IMR-90 (cell line): ENCODE data around the gene KDM3A. TPM values are rescaled to one million over a fixed set of nuclear protein-coding genes. Genes with fewer than 3 reads are reported as not detected.

Experiments used
- ATAC-seq: fragments of 200-7000 bp; cut with Tn5 transposase; 2 replicates; pipeline ENCODE4 v1.9.1; 2020; ENCODE audit warnings: low read depth, mild to moderate bottlenecking, moderate library complexity
- BruUV-seq: library from RNA; stranded (reverse); fragments of 400-500 nt; replicated peaks from 2 replicates; lab custom pipeline; 2021; lab: Mats Ljungman, UMichigan
- CTCF ChIA-PET: fragments of 300-600 bp; formaldehyde crosslinking; extraction: SDS; loops from one replicate; lab custom pipeline; 2021; ENCODE audit warnings: antibody characterized with exemption; lab: Yijun Ruan, JAX
- POLR2A ChIA-PET: fragments of 300-600 bp; sonication (Branson Sonifier 250); formaldehyde crosslinking; loops from one replicate; lab custom pipeline; 2022; ENCODE audit warnings: antibody characterized with exemption; ENCODE audit not compliant: unreplicated experiment; lab: Charles Lee
- DNase-seq: peaks from one replicate; pipeline ENCODE4 v3.0.0; 2013
- H2AFZ ChIP-seq: replicated peaks from 2 replicates; pipeline ENCODE3; 2013; ENCODE audit warnings: low read length, mild to moderate bottlenecking; ENCODE audit not compliant: poor library complexity
- H2AK5ac ChIP-seq: 2 replicates; pipeline ENCODE4 v1.6.1; 2013; ENCODE audit warnings: low read depth, low read length, inconsistent platforms
- H2AK9ac ChIP-seq: replicated peaks from 2 replicates; pipeline ENCODE3; 2013; ENCODE audit warnings: mild to moderate bottlenecking, low read depth, low read length, moderate library complexity; ENCODE audit not compliant: poor library complexity
- H2BK120ac ChIP-seq: 2 replicates; pipeline ENCODE4 v1.6.1; 2013; ENCODE audit warnings: low read depth, low read length, inconsistent platforms
- H2BK15ac ChIP-seq: 3 replicates; pipeline ENCODE4 v1.6.1; 2013; ENCODE audit warnings: low read depth, low read length, inconsistent platforms
- H2BK20ac ChIP-seq: 2 replicates; pipeline ENCODE4 v1.6.1; 2013; ENCODE audit warnings: low read depth, mild to moderate bottlenecking, inconsistent platforms, low read length, moderate library complexity
- H2BK5ac ChIP-seq: 2 replicates; pipeline ENCODE4 v1.6.1; 2013; ENCODE audit warnings: mild to moderate bottlenecking, low read depth, low read length, inconsistent platforms; ENCODE audit not compliant: poor library complexity, severe bottlenecking
- H3K14ac ChIP-seq: replicated peaks from 2 replicates; pipeline ENCODE4 v1.6.1; 2013; ENCODE audit warnings: low read depth, low read length, inconsistent platforms
- H3K18ac ChIP-seq: 2 replicates; pipeline ENCODE4 v1.6.1; 2013; ENCODE audit warnings: low read depth, low read length, control low read depth
- H3K23ac ChIP-seq: 2 replicates; pipeline ENCODE4 v1.6.1; 2013; ENCODE audit warnings: low read depth, low read length, inconsistent platforms
- H3K27ac ChIP-seq: 2 replicates; pipeline ENCODE4 v1.5.1; 2013; ENCODE audit warnings: mild to moderate bottlenecking, control low read depth, low read length; ENCODE audit not compliant: insufficient read depth
- H3K27me3 ChIP-seq: 2 replicates; pipeline ENCODE4 v1.6.1; 2013; ENCODE audit warnings: low read length; ENCODE audit not compliant: control insufficient read depth, insufficient read depth
- H3K36me3 ChIP-seq: 2 replicates; pipeline ENCODE4 v1.6.1; 2013; ENCODE audit warnings: low read length, mixed read lengths; ENCODE audit not compliant: control insufficient read depth, insufficient read depth
- H3K4ac ChIP-seq: 2 replicates; pipeline ENCODE4 v1.6.1; 2013; ENCODE audit warnings: low read depth, low read length, inconsistent platforms
- H3K4me1 ChIP-seq: 2 replicates; pipeline ENCODE4 v1.6.1; 2013; ENCODE audit warnings: low read length, mixed read lengths; ENCODE audit not compliant: control insufficient read depth, insufficient read depth
- H3K4me2 ChIP-seq: 2 replicates; pipeline ENCODE4 v1.6.1; 2013; ENCODE audit warnings: low read depth, mild to moderate bottlenecking, control low read depth, low read length, moderate library complexity
- H3K4me3 ChIP-seq: 2 replicates; pipeline ENCODE4 v1.5.1; 2013; ENCODE audit warnings: low read depth, mild to moderate bottlenecking, control low read depth, low read length, moderate library complexity; ENCODE audit not compliant: insufficient read depth
- H3K56ac ChIP-seq: 2 replicates; pipeline ENCODE4 v1.6.1; 2013; ENCODE audit warnings: low read length, inconsistent platforms; ENCODE audit not compliant: insufficient read depth; ENCODE audit errors: extremely low read depth
- H3K79me1 ChIP-seq, 2 experiments: 2 replicates each; pipeline ENCODE4 v1.6.1; 2013; ENCODE audit warnings: low read length in 2 of 2, inconsistent platforms in 1 of 2, low read depth in 1 of 2
- H3K9ac ChIP-seq: 2 replicates; pipeline ENCODE4 v1.6.1; 2013; ENCODE audit warnings: low read depth, low read length, control low read depth
- H3K9me1 ChIP-seq: 2 replicates; pipeline ENCODE4 v1.6.1; 2013; ENCODE audit warnings: low read length, inconsistent platforms; ENCODE audit not compliant: insufficient read depth
- H3K9me3 ChIP-seq: 2 replicates; pipeline ENCODE4 v1.6.1; 2013; ENCODE audit warnings: low read length; ENCODE audit not compliant: control insufficient read depth, insufficient read depth
- H4K20me1 ChIP-seq: 2 replicates; pipeline ENCODE4 v1.6.1; 2013; ENCODE audit warnings: low read length, inconsistent platforms; ENCODE audit not compliant: insufficient read depth
- H4K5ac ChIP-seq: 2 replicates; pipeline ENCODE4 v1.6.1; 2013; ENCODE audit warnings: mild to moderate bottlenecking, low read depth, low read length, control low read depth
- H4K8ac ChIP-seq, 2 experiments: 2 replicates each; pipeline ENCODE4 v1.6.1; 2013; ENCODE audit warnings: low read depth in 2 of 2, low read length in 2 of 2, control low read depth in 1 of 2, inconsistent platforms in 1 of 2
- H4K91ac ChIP-seq: 2 replicates; pipeline ENCODE4 v1.6.1; 2013; ENCODE audit warnings: low read depth, low read length, inconsistent platforms; ENCODE audit not compliant: insufficient read depth
- BHLHE40 ChIP-seq: fragments of 150-350 bp; IDR thresholded peaks from 2 replicates; pipeline ENCODE4 v1.6.1; 2016; ENCODE audit warnings: mild to moderate bottlenecking, low read depth, low read length
- CEBPB ChIP-seq: IDR thresholded peaks from 2 replicates; pipeline ENCODE4 v1.6.1; 2012; ENCODE audit warnings: low read depth, low read length, improper control_type of control experiment
- CHD1 ChIP-seq: IDR thresholded peaks from 2 replicates; pipeline ENCODE4 v1.6.1; 2012; ENCODE audit warnings: low read depth, low read length, improper control_type of control experiment
- ELK1 ChIP-seq: fragments of 150-350 bp; IDR thresholded peaks from 2 replicates; pipeline ENCODE4 v1.6.1; 2016; ENCODE audit warnings: low read depth, mild to moderate bottlenecking, low read length, moderate library complexity, borderline replicate concordance
- FOS ChIP-seq: fragments of 150-350 bp; IDR thresholded peaks from 2 replicates; pipeline ENCODE4 v1.6.1; 2016; ENCODE audit warnings: low read depth, low read length
- MAFK ChIP-seq: IDR thresholded peaks from 2 replicates; pipeline ENCODE4 v1.6.1; 2012; ENCODE audit warnings: low read depth, low read length, improper control_type of control experiment
- MAZ ChIP-seq: IDR thresholded peaks from 2 replicates; pipeline ENCODE4 v1.6.1; 2012; ENCODE audit warnings: low read depth, mild to moderate bottlenecking, low read length, improper control_type of control experiment, moderate library complexity, borderline replicate concordance
- MXI1 ChIP-seq: IDR thresholded peaks from 2 replicates; pipeline ENCODE4 v1.6.1; 2012; ENCODE audit warnings: low read depth, mild to moderate bottlenecking, low read length, moderate library complexity, borderline replicate concordance
- NFE2L2 ChIP-seq: fragments of 150-350 bp; IDR thresholded peaks from 2 replicates; pipeline ENCODE4 v1.6.1; 2016; ENCODE audit warnings: low read depth, mild to moderate bottlenecking, low read length
- POLR2A ChIP-seq: IDR thresholded peaks from 2 replicates; pipeline ENCODE4 v1.6.1; 2012; ENCODE audit warnings: mild to moderate bottlenecking, low read depth, low read length
- RAD21 ChIP-seq: IDR thresholded peaks from 2 replicates; pipeline ENCODE4 v1.6.1; 2012; ENCODE audit warnings: low read length, improper control_type of control experiment
- RCOR1 ChIP-seq: IDR thresholded peaks from 2 replicates; pipeline ENCODE4 v1.6.1; 2012; ENCODE audit warnings: mild to moderate bottlenecking, low read length, improper control_type of control experiment; ENCODE audit not compliant: insufficient replicate concordance
- RFX5 ChIP-seq: IDR thresholded peaks from 2 replicates; pipeline ENCODE4 v1.8.0; 2012; ENCODE audit warnings: low read depth, mild to moderate bottlenecking, low read length, moderate library complexity
- SMC3 ChIP-seq: fragments of 150-350 bp; IDR thresholded peaks from 2 replicates; pipeline ENCODE4 v1.6.1; 2016; ENCODE audit warnings: low read depth, mild to moderate bottlenecking, antibody characterized with exemption, low read length, moderate library complexity
- USF2 ChIP-seq: fragments of 150-350 bp; IDR thresholded peaks from 2 replicates; pipeline ENCODE4 v1.6.1; 2017; ENCODE audit warnings: mild to moderate bottlenecking, antibody characterized with exemption, low read length, low read depth
- WGBS, 2 experiments: methylation state at CpG; one replicate each; pipeline versions ENCODE4 v1.1.5 to v1.1.7; 2013; ENCODE audit warnings: missing lambda C conversion rate in 2 of 2; ENCODE audit not compliant: insufficient read length in 1 of 2; ENCODE audit errors: extremely low coverage in 2 of 2; 5-methylcytosine and 5-hydroxymethylcytosine counted together
- dilution Hi-C: fragments of 300-500 bp; cut with HindIII; formaldehyde crosslinking; loops from one replicate; pipeline ENCODE4 v1.14.3; 2018; ENCODE audit warnings: low sequenced_read_pairs; ENCODE audit not compliant: unreplicated experiment
- in situ Hi-C: fragments of 300-500 bp; cut with MboI; formaldehyde crosslinking; loops from 3 replicates; pipeline ENCODE4 v1.14.3; 2019; ENCODE audit warnings: low sequenced_read_pairs, inconsistent platforms, mixed read lengths
- intact Hi-C: fragments of 100-400 bp; cut with micrococcal nuclease; formaldehyde crosslinking; loops from 2 replicates; pipeline ENCODE4 v1.10.0; 2022
- polyA plus RNA-seq, 3 experiments: library from polyadenylated mRNA; depleted of rRNA; stranded (reverse); fragments of >200 nt; gene quantifications; 2 replicates each; pipeline ENCODE4 v1.2.3, GENCODE V29; 2012; ENCODE audit warnings: low replicate concordance in 1 of 3
- total RNA-seq: library from RNA; depleted of rRNA; stranded (reverse); fragments of >200 nt; gene quantifications from 2 replicates; pipeline ENCODE4 v1.2.3, GENCODE V29; 2012
- TF ChIP-seq, protein P1 (sequence below): conservative IDR thresholded peaks from 2 replicates; pipeline ENCODE4 v1.5.1; 2012; ENCODE audit warnings: mild to moderate bottlenecking, low read depth, low read length, improper control_type of control experiment

Gene KDM3A
- total and polyA plus RNA-seq, 2 of the 4 experiments (the other 2 are of a cell fraction): 24.8 to 33.3 TPM

- H4K91ac ChIP-seq: no peak overlapping the region
- no peak overlapping the region for H3K27ac ChIP-seq
- no peak overlapping the region for H2AFZ ChIP-seq
- no peak overlapping the region for H4K8ac ChIP-seq
- no peak overlapping the region for H3K4ac ChIP-seq
- BruUV-seq: no TSS peak
- H2BK20ac ChIP-seq: no peak overlapping the region
- no peak overlapping the region for H3K56ac ChIP-seq
- no peak for TF ChIP-seq USF2
- no peak for TF ChIP-seq POLR2A
- TF ChIP-seq RAD21: no peak
- TF ChIP-seq MAZ: no peak
- TF ChIP-seq BHLHE40: no peak
- no peak for TF ChIP-seq RCOR1
- no peak for TF ChIP-seq CEBPB
- TF ChIP-seq MXI1: no peak
- TF ChIP-seq CHD1: no peak
- TF ChIP-seq SMC3: no peak
- TF ChIP-seq NFE2L2: no peak
- TF ChIP-seq RFX5: no peak
- TF ChIP-seq ELK1: no peak
- TF ChIP-seq FOS: no peak
- TF ChIP-seq MAFK: no peak
- TF ChIP-seq, protein P1, sequence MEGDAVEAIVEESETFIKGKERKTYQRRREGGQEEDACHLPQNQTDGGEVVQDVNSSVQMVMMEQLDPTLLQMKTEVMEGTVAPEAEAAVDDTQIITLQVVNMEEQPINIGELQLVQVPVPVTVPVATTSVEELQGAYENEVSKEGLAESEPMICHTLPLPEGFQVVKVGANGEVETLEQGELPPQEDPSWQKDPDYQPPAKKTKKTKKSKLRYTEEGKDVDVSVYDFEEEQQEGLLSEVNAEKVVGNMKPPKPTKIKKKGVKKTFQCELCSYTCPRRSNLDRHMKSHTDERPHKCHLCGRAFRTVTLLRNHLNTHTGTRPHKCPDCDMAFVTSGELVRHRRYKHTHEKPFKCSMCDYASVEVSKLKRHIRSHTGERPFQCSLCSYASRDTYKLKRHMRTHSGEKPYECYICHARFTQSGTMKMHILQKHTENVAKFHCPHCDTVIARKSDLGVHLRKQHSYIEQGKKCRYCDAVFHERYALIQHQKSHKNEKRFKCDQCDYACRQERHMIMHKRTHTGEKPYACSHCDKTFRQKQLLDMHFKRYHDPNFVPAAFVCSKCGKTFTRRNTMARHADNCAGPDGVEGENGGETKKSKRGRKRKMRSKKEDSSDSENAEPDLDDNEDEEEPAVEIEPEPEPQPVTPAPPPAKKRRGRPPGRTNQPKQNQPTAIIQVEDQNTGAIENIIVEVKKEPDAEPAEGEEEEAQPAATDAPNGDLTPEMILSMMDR: no peak
- peaks cover 63% of the 10 kb centered on the region for H3K36me3 ChIP-seq
- ChIA-PET POLR2A (no interaction called here), CTCF (no interaction called here)
- no peaks in the 10 kb centered on the region for H3K9me1 ChIP-seq
- H4K5ac ChIP-seq: no peak overlapping the region
- no peaks in the 10 kb centered on the region for H3K9me3 ChIP-seq
- in situ Hi-C loops: no loop called here
- dilution Hi-C loops: no loop called here
- no peak overlapping the region for H2AK5ac ChIP-seq
- no peak overlapping the region for H2AK9ac ChIP-seq
- no peak overlapping the region for H3K23ac ChIP-seq
- 100% methylated on average over 1 of the region's 7 CpGs; no CpG with 5 or more reads in 1 of the 2 experiments for WGBS, 2 experiments
- no peak overlapping the region for H3K4me2 ChIP-seq
- ATAC-seq: no peak
- intact Hi-C loops: no loop called here
- H2BK120ac ChIP-seq: no peak overlapping the region
- no peaks in the 10 kb centered on the region for H3K27me3 ChIP-seq
- peaks cover 13 to 17% of the 10 kb centered on the region in 2 experiments for H3K79me1 ChIP-seq
- no peak overlapping the region for H2BK5ac ChIP-seq
- peaks cover 3% of the 10 kb centered on the region; the same call in 1 of the 2 replicates for H4K20me1 ChIP-seq
- no peak overlapping the region for H3K18ac ChIP-seq
- H3K4me3 ChIP-seq: no peak overlapping the region
- H3K14ac ChIP-seq: no peak overlapping the region
- H2BK15ac ChIP-seq: no peak overlapping the region
- no peaks in the 10 kb centered on the region for H3K4me1 ChIP-seq
- no peak for DNase-seq
- no peak overlapping the region for H3K9ac ChIP-seq
Measured at GRCh38 chr2:86488561-86489250, 47.5 kb downstream of the KDM3A start.
